GM23338 (cell line): Measurements from ENCODE around the gene RTL10. TPM values are rescaled to one million over a fixed set of nuclear protein-coding genes. Genes with fewer than 3 reads are reported as not detected.

Experiments used
- ATAC-seq: fragments of 200-7000 bp; cut with Tn5 transposase; 3 replicates; pipeline ENCODE4 v1.9.1; 2020
- DNase-seq: peaks from one replicate; pipeline ENCODE4 v3.0.0-alpha.2; 2015; ENCODE audit warnings: low spot score
- H2AFZ ChIP-seq: fragments of 200-600 bp; sonication (generic); 2 replicates; pipeline ENCODE4 v1.8.0; 2016; ENCODE audit warnings: antibody characterized with exemption, mild to moderate bottlenecking, moderate library complexity
- H3F3A ChIP-seq: fragments of 200-600 bp; sonication (generic); replicated peaks from 2 replicates; pipeline ENCODE4 v1.8.0; 2017; ENCODE audit warnings: antibody characterized with exemption, mixed run types, low read depth
- H3K27ac ChIP-seq: fragments of 200-600 bp; sonication (generic); 2 replicates; pipeline ENCODE4 v1.6.1; 2016; ENCODE audit warnings: low read depth
- H3K27me3 ChIP-seq: fragments of 200-600 bp; sonication (generic); 2 replicates; pipeline ENCODE4 v1.8.0; 2016; ENCODE audit warnings: mild to moderate bottlenecking, mixed run types, moderate library complexity; ENCODE audit not compliant: insufficient read depth
- H3K36me3 ChIP-seq: fragments of 200-600 bp; sonication (generic); 2 replicates; pipeline ENCODE4 v1.8.0; 2016; ENCODE audit warnings: mild to moderate bottlenecking; ENCODE audit not compliant: insufficient read depth
- H3K4me1 ChIP-seq: fragments of 200-600 bp; sonication (generic); 2 replicates; pipeline ENCODE4 v1.8.0; 2016; ENCODE audit warnings: mild to moderate bottlenecking, moderate library complexity; ENCODE audit not compliant: insufficient read depth
- H3K4me2 ChIP-seq: fragments of 200-600 bp; sonication (generic); 2 replicates; pipeline ENCODE4 v1.7.1; 2017; ENCODE audit warnings: mixed run types
- H3K4me3 ChIP-seq: fragments of 200-600 bp; sonication (generic); 2 replicates; pipeline ENCODE4 v1.6.1; 2016; ENCODE audit warnings: mixed run types
- H3K79me2 ChIP-seq: fragments of 200-600 bp; sonication (generic); replicated peaks from 2 replicates; pipeline ENCODE4 v1.8.0; 2017; ENCODE audit warnings: mild to moderate bottlenecking; ENCODE audit not compliant: insufficient read depth
- H3K9me2 ChIP-seq: fragments of 200-600 bp; sonication (generic); 2 replicates; pipeline ENCODE4 v1.8.0; 2017; ENCODE audit not compliant: insufficient read depth
- H4K20me1 ChIP-seq: fragments of 200-600 bp; sonication (generic); replicated peaks from 2 replicates; pipeline ENCODE4 v1.8.0; 2017; ENCODE audit warnings: mild to moderate bottlenecking; ENCODE audit not compliant: insufficient read depth
- H3K27ac Mint-ChIP-seq: 2 replicates; pipeline ENCODE4 v1.8.0; 2020; ENCODE audit warnings: inconsistent platforms, mild to moderate bottlenecking, moderate library complexity, mixed read lengths
- H3K27me3 Mint-ChIP-seq: 3 replicates; pipeline ENCODE4 v1.8.0; 2022; ENCODE audit warnings: low read depth, mild to moderate bottlenecking, moderate library complexity, mixed read lengths, inconsistent platforms; ENCODE audit not compliant: insufficient read depth, poor library complexity
- H3K36me3 Mint-ChIP-seq: 3 replicates; pipeline ENCODE4 v1.8.0; 2021; ENCODE audit warnings: low read depth, mild to moderate bottlenecking, inconsistent platforms, moderate library complexity, mixed read lengths
- H3K4me1 Mint-ChIP-seq: 3 replicates; pipeline ENCODE4 v1.8.0; 2020; ENCODE audit warnings: mild to moderate bottlenecking, inconsistent platforms, mixed read lengths
- H3K4me3 Mint-ChIP-seq: 3 replicates; pipeline ENCODE4 v1.8.0; 2021; ENCODE audit warnings: moderate library complexity, mild to moderate bottlenecking, inconsistent platforms, mixed read lengths
- H3K9me3 Mint-ChIP-seq: 3 replicates; pipeline ENCODE4 v1.8.0; 2020; ENCODE audit warnings: moderate library complexity, mild to moderate bottlenecking, inconsistent platforms, mixed read lengths
- CREB1 ChIP-seq: fragments of 250-450 bp; sonication (Bioruptor Pico); IDR thresholded peaks from 2 replicates; pipeline ENCODE4 v1.5.0; 2020; ENCODE audit warnings: low read depth, mild to moderate bottlenecking, moderate library complexity
- CTCF ChIP-seq, 2 experiments: fragments of 200-600 bp in 1 of 2; sonication (generic) in 1 of 2; conservative IDR thresholded peaks; 2 replicates each; pipeline versions ENCODE4 v1.5.1 to v1.6.1; 2016 to 2017; ENCODE audit warnings: antibody characterized with exemption in 2 of 2, low read depth in 2 of 2, mild to moderate bottlenecking in 2 of 2, moderate library complexity in 1 of 2
- EZH2 ChIP-seq: fragments of 200-600 bp; sonication (generic); IDR thresholded peaks from one replicate; pipeline ENCODE4 v1.8.0; 2017; ENCODE audit warnings: antibody characterized with exemption, mild to moderate bottlenecking, low read depth; ENCODE audit not compliant: unreplicated experiment
- EZH2phosphoT487 ChIP-seq: fragments of 200-600 bp; sonication (generic); IDR thresholded peaks from one replicate; pipeline ENCODE4 v1.8.1; 2018; ENCODE audit warnings: antibody characterized with exemption; ENCODE audit not compliant: unreplicated experiment
- JUNB ChIP-seq: IDR thresholded peaks from one replicate; pipeline ENCODE4 v1.6.1; 2016; ENCODE audit warnings: antibody characterized with exemption; ENCODE audit not compliant: unreplicated experiment
- NANOG ChIP-seq: IDR thresholded peaks from 2 replicates; pipeline ENCODE4 v1.6.1; 2016; ENCODE audit warnings: antibody characterized with exemption, borderline replicate concordance
- POLR2AphosphoS5 ChIP-seq: IDR thresholded peaks from 2 replicates; pipeline ENCODE4 v1.6.1; 2016; ENCODE audit warnings: antibody characterized with exemption, low read depth
- STAT1 ChIP-seq: IDR thresholded peaks from one replicate; pipeline ENCODE4 v1.6.1; 2016; ENCODE audit warnings: antibody characterized with exemption; ENCODE audit not compliant: unreplicated experiment
- ZNF114 ChIP-seq: fragments of 250-450 bp; sonication (Bioruptor Pico); IDR thresholded peaks from 2 replicates; pipeline ENCODE4 v1.5.0; 2020; ENCODE audit warnings: mild to moderate bottlenecking, moderate library complexity
- ZNF331 ChIP-seq: fragments of 250-450 bp; sonication (Bioruptor Pico); IDR thresholded peaks from 2 replicates; pipeline ENCODE4 v1.5.0; 2020; ENCODE audit warnings: low read depth, mild to moderate bottlenecking, moderate library complexity
- ZNF462 ChIP-seq: fragments of 250-450 bp; sonication (Bioruptor Pico); IDR thresholded peaks from 2 replicates; pipeline ENCODE4 v1.5.0; 2020; ENCODE audit warnings: mild to moderate bottlenecking, moderate library complexity
- polyA plus RNA-seq: library from polyadenylated mRNA; unstranded; fragments of >200 nt; fragmentation: Nextera tagmentation; extraction: Ambion mirVana; gene quantifications from 2 replicates; pipeline ENCODE4 v1.2.1, GENCODE V29; 2016
- total RNA-seq: library from RNA; depleted of rRNA; stranded (reverse); fragments of >200 nt; shearing (Covaris generic); gene quantifications from 2 replicates; pipeline ENCODE4 v1.2.3, GENCODE V29; 2014
- TF ChIP-seq, protein P1 (sequence below): IDR thresholded peaks from 2 replicates; pipeline ENCODE4 v1.6.1; 2016; ENCODE audit warnings: antibody characterized with exemption
- TF ChIP-seq, protein P2 (sequence below): IDR thresholded peaks from one replicate; pipeline ENCODE4 v1.6.1; 2018; ENCODE audit warnings: antibody characterized with exemption; ENCODE audit not compliant: unreplicated experiment

Gene RTL10
- total and polyA plus RNA-seq, 2 experiments from 2014 or later, result 9.4 to 17.4 TPM

DNA sequence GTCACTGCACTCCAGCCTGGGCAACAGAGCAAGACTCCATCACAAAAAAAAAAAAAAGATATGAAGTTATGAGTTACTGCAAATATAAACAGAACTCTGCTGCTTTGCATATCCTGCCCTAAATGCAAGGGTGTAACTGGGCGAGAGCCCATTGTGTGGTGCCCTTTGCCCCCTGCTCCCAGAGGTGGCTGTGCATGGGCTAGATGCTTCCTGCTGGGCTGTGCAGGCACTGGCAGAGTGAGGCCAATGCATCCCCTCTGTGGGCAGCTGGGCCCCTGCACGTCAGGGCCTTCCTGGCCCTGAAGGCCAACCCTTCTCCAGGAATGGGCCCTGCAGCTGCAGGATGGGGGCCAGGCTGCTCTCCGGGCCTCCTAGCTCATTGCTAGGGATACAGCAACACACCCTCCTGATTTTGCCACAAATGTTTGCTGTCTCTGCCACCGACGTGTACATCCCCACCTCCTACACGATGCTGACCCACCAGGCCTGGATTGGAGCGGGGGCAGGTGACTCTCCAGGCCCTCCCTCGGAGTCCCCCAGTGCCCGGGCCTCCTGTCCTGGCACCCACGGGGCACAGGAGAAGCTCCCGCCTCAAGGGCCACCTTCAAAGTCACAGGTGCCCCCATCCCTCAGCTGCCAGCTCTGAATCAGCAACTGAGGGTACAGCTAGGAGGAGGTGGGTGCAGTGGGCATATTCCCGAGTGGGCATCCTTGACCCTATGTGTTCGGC lies 46.2 kb upstream of the RTL10 start:
- Histone ChIP-seq H3K27me3 (no peaks in the 10 kb centered on the region), H3K27ac (no peak overlapping the region), H3K4me2 (no peak overlapping the region), H3K9me2 (no peaks in the 10 kb centered on the region), H3K79me2 (no peaks in the 10 kb centered on the region), H3K36me3 (no peaks in the 10 kb centered on the region), H3F3A (no peaks in the 10 kb centered on the region), H4K20me1 (no peaks in the 10 kb centered on the region), H2AFZ (no peak overlapping the region), H3K4me1 (no peaks in the 10 kb centered on the region; the same call in 1 of the 2 replicates), H3K4me3 (no peak overlapping the region)
- Mint-ChIP-seq H3K27ac (no peak overlapping the region), H3K4me1 (peaks cover 20% of the 10 kb centered on the region), H3K27me3 (peaks cover 9% of the 10 kb centered on the region), H3K9me3 (no peaks in the 10 kb centered on the region), H3K4me3 (no peak overlapping the region), H3K36me3 (no peaks in the 10 kb centered on the region)
- TF ChIP-seq JUNB, result no peak
- no peak for TF ChIP-seq CREB1 (CRISPR knock-in tag)
- TF ChIP-seq POLR2AphosphoS5, result no peak
- no peak for TF ChIP-seq ZNF114 (CRISPR knock-in tag)
- no peak for TF ChIP-seq ZNF331 (CRISPR knock-in tag)
- TF ChIP-seq, protein P1, sequence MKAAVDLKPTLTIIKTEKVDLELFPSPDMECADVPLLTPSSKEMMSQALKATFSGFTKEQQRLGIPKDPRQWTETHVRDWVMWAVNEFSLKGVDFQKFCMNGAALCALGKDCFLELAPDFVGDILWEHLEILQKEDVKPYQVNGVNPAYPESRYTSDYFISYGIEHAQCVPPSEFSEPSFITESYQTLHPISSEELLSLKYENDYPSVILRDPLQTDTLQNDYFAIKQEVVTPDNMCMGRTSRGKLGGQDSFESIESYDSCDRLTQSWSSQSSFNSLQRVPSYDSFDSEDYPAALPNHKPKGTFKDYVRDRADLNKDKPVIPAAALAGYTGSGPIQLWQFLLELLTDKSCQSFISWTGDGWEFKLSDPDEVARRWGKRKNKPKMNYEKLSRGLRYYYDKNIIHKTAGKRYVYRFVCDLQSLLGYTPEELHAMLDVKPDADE, result no peak
- TF ChIP-seq ZNF462, result no peak
- TF ChIP-seq, protein P2, sequence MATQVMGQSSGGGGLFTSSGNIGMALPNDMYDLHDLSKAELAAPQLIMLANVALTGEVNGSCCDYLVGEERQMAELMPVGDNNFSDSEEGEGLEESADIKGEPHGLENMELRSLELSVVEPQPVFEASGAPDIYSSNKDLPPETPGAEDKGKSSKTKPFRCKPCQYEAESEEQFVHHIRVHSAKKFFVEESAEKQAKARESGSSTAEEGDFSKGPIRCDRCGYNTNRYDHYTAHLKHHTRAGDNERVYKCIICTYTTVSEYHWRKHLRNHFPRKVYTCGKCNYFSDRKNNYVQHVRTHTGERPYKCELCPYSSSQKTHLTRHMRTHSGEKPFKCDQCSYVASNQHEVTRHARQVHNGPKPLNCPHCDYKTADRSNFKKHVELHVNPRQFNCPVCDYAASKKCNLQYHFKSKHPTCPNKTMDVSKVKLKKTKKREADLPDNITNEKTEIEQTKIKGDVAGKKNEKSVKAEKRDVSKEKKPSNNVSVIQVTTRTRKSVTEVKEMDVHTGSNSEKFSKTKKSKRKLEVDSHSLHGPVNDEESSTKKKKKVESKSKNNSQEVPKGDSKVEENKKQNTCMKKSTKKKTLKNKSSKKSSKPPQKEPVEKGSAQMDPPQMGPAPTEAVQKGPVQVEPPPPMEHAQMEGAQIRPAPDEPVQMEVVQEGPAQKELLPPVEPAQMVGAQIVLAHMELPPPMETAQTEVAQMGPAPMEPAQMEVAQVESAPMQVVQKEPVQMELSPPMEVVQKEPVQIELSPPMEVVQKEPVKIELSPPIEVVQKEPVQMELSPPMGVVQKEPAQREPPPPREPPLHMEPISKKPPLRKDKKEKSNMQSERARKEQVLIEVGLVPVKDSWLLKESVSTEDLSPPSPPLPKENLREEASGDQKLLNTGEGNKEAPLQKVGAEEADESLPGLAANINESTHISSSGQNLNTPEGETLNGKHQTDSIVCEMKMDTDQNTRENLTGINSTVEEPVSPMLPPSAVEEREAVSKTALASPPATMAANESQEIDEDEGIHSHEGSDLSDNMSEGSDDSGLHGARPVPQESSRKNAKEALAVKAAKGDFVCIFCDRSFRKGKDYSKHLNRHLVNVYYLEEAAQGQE, result no peak
- TF ChIP-seq NANOG, result no peak
- TF ChIP-seq EZH2phosphoT487, result no peak
- no peak for TF ChIP-seq EZH2
- TF ChIP-seq CTCF (conservative IDR thresholded peaks at IDR 0.05; ENCODE audit: low read depth in 2 of 2), result no peak
- no peak for TF ChIP-seq STAT1
- DNase-seq, result no peak
- ATAC-seq, result no peak
